GM12875 (cell line): ENCODE results near the gene PDE4D.

Experiments
- H3K4me3 ChIP-seq: one replicate; pipeline ENCODE4 v1.5.1; 2011; ENCODE audit warnings: low read depth, low read length, control low read depth
- TF ChIP-seq, protein P1 (sequence below): IDR thresholded peaks from 2 replicates; pipeline ENCODE4 v1.5.1; 2011; ENCODE audit warnings: low read depth, mild to moderate bottlenecking, control low read depth, inconsistent platforms, low read length, moderate library complexity, borderline replicate concordance; ENCODE audit not compliant: insufficient read depth

The PDE4D gene

GRCh38 chr5:59266410-59266809 lies 627.1 kb downstream of the PDE4D start:
- TF ChIP-seq, protein P1, sequence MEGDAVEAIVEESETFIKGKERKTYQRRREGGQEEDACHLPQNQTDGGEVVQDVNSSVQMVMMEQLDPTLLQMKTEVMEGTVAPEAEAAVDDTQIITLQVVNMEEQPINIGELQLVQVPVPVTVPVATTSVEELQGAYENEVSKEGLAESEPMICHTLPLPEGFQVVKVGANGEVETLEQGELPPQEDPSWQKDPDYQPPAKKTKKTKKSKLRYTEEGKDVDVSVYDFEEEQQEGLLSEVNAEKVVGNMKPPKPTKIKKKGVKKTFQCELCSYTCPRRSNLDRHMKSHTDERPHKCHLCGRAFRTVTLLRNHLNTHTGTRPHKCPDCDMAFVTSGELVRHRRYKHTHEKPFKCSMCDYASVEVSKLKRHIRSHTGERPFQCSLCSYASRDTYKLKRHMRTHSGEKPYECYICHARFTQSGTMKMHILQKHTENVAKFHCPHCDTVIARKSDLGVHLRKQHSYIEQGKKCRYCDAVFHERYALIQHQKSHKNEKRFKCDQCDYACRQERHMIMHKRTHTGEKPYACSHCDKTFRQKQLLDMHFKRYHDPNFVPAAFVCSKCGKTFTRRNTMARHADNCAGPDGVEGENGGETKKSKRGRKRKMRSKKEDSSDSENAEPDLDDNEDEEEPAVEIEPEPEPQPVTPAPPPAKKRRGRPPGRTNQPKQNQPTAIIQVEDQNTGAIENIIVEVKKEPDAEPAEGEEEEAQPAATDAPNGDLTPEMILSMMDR, result no peak

DNA sequence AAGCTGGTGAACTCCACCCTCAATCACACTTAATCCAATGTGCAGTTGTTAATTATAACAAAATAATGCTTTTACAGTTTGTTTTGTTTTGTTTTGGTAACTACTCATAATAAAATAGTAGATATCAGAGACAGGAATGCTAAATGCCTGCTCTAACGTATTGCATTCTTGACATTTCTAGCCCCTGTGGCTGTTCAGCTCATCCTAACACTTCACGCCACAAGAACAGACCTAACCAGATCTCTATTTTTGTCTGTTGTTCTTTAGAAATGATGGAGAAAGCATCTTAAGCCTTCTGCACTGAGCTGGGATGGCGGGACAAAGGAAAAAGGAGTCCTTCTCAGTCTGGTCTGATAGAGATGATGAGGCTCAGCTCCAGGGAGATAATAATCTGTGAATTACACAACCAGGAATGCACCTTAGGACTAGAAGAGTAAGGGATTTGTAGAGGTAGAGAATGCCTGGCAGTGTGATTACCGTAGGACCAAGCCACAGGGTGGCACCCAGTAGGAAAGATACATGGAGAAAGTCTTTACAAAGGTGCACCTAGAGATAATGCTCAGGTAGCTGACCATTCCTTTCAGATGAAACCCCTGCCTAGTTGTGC lies 628.8 kb downstream of the PDE4D start:
- TF ChIP-seq, protein P1, result no peak
- H3K4me3 ChIP-seq, result no peak overlapping the region

More at GRCh38 chr5:59266410-59266809, 627.1 kb downstream of the PDE4D start:
- no peak overlapping the region for H3K4me3 ChIP-seq

GRCh38 chr5:59264013-59264412 lies 629.5 kb downstream of the PDE4D start:
- TF ChIP-seq, protein P1, result no peak
- no peak overlapping the region for H3K4me3 ChIP-seq

DNA sequence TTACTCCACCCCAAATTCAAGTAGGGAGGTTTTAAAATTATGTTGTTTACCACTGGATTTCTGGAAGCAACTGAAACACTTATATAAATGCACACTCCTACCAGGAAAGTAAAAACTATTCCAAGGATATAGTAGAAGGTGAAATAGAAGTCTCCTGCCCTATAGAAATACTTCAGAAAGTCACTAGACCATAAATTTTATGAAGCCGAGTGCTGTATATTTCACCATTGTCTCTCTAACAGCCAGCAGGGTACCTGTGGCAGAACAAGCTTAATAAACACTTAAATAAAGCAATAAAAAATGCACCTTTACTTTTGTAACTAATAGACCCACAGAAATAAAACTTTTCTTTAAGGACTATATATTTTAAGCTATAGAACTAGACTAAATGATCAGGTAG lies 631.6 kb downstream of the PDE4D start:
- no peak overlapping the region for H3K4me3 ChIP-seq
- TF ChIP-seq, protein P1, result no peak

DNA sequence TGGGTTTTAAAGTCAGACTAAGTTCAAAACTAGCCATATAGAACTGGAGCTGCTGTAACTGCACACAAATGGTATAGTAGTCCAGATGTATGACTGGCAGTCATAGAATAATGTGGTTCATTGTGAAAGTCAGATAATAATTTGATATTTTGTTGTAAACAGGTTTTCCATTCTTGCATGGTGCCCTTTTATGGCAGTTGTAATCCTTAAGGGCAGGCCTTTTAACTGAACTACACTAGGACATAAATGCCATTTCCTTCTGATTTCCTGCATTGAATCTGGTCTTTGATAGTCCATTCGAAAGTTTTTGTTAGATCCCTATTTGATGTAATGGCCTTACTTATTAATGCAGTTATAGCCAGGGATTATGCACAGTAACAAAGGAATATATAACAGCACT lies 632.6 kb downstream of the PDE4D start:
- no peak overlapping the region for H3K4me3 ChIP-seq
- TF ChIP-seq, protein P1, result no peak

- TF ChIP-seq, protein P1, result no peak
- H3K4me3 ChIP-seq, result no peak overlapping the region
These were observed 633.3 kb downstream of the PDE4D start for GRCh38 chr5:59260200-59260599.

DNA sequence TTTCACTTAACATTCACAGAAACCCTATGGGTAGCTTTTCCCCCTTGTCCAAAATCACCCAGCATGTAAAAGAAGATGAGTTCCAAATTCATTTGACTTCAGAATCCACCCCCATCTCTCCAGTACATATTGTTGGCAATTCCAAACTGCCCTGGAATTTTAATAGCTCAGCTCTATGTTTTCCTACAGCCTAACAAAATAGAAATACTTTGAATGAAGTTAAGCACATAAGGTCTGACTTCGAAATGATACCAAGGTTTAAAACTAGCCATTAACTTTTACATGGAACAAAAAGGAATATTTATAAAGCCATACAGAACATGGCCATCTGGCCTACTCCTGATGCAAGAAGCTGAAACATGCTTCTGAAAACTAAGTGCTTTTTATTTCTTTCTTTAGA lies 634.3 kb downstream of the PDE4D start:
- H3K4me3 ChIP-seq, result no peak overlapping the region
- TF ChIP-seq, protein P1, result no peak
